KMS-11 (cell line): ENCODE measurements around the gene LHX1.

Source experiments
- H2AFZ ChIP-seq: fragments of 200-600 bp; sonication (generic); 2 replicates; pipeline ENCODE4 v1.6.1; 2016; ENCODE audit warnings: antibody characterized with exemption, mixed run types, low read depth
- H3K27ac ChIP-seq: fragments of 200-600 bp; sonication (generic); 2 replicates; pipeline ENCODE4 v1.6.1; 2016; ENCODE audit warnings: mild to moderate bottlenecking, mixed run types
- H3K27me3 ChIP-seq: fragments of 200-600 bp; sonication (generic); 2 replicates; pipeline ENCODE4 v1.6.1; 2017; ENCODE audit warnings: mild to moderate bottlenecking, low read depth, mixed run types, moderate library complexity; ENCODE audit not compliant: insufficient read depth
- H3K36me3 ChIP-seq: fragments of 200-600 bp; sonication (generic); 2 replicates; pipeline ENCODE4 v1.6.1; 2017; ENCODE audit warnings: mild to moderate bottlenecking, mixed run types; ENCODE audit not compliant: insufficient read depth
- H3K4me1 ChIP-seq: fragments of 200-600 bp; sonication (generic); 2 replicates; pipeline ENCODE4 v1.6.1; 2016; ENCODE audit warnings: mild to moderate bottlenecking, low read depth, mixed run types; ENCODE audit not compliant: poor library complexity, severe bottlenecking
- H3K4me2 ChIP-seq: fragments of 200-600 bp; sonication (generic); 2 replicates; pipeline ENCODE4 v1.7.0; 2016; ENCODE audit warnings: mild to moderate bottlenecking, mixed run types
- H3K4me3 ChIP-seq: fragments of 200-600 bp; sonication (generic); IDR thresholded peaks from 2 replicates; pipeline ENCODE4 v1.6.1; 2017; ENCODE audit warnings: low read depth, low read length, mixed read lengths; ENCODE audit not compliant: insufficient read depth
- H3K79me2 ChIP-seq: fragments of 200-600 bp; sonication (generic); 2 replicates; pipeline ENCODE4 v1.6.1; 2016; ENCODE audit warnings: low read depth, mixed run types; ENCODE audit not compliant: insufficient read depth
- H3K9ac ChIP-seq: fragments of 200-600 bp; sonication (generic); 2 replicates; pipeline ENCODE4 v1.6.1; 2016; ENCODE audit warnings: mild to moderate bottlenecking, mixed run types
- H4K20me1 ChIP-seq: fragments of 200-600 bp; sonication (generic); 2 replicates; pipeline ENCODE4 v1.6.1; 2016; ENCODE audit warnings: mild to moderate bottlenecking, mixed run types; ENCODE audit not compliant: insufficient read depth
- CTCF ChIP-seq: fragments of 200-600 bp; sonication (generic); conservative IDR thresholded peaks from 2 replicates; pipeline ENCODE4 v1.6.1; 2017; ENCODE audit warnings: low read depth, mild to moderate bottlenecking, antibody characterized with exemption, low read length, moderate library complexity, mixed read lengths

The LHX1 gene

GRCh38 chr17:36913132-36913531 is 24.1 kb upstream of the LHX1 start:
- H3K4me3 ChIP-seq: no peak overlapping the region
- no peaks in the 10 kb centered on the region for H3K4me1 ChIP-seq
- no peak overlapping the region for H3K9ac ChIP-seq
- H2AFZ ChIP-seq: no peak overlapping the region
- no peak for TF ChIP-seq CTCF
- H3K27me3 ChIP-seq: no peaks in the 10 kb centered on the region
- H3K79me2 ChIP-seq: no peaks in the 10 kb centered on the region
- no peaks in the 10 kb centered on the region for H3K36me3 ChIP-seq
- no peak overlapping the region for H3K27ac ChIP-seq
- H4K20me1 ChIP-seq: no peaks in the 10 kb centered on the region
- no peak overlapping the region for H3K4me2 ChIP-seq

DNA sequence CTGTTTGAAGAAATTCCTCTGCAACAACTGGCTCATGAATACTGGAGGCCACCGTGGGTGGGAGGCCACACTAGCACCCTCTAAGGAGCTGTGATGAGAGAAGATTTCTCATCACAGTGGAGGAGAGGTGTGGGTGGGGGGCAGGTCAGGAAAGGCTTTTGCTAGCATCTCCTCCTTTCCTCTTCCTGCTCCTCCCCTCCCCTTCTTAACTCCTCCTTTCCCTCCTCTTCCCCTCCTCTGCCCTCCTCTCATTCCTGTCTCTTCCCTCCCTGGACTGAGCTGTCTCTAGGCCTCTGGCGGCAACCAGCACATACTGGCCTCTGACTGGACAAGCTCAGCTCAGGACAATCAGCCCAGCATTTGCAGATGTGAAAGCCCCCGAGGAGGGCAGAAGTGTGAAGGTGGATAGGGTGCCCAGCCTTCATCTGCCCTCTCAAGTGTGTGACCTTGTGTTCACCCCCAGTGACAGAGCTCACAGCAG is 19.0 kb upstream of the LHX1 start:
- H3K27me3 ChIP-seq: no peaks in the 10 kb centered on the region
- no peaks in the 10 kb centered on the region for H3K79me2 ChIP-seq
- no peaks in the 10 kb centered on the region for H3K36me3 ChIP-seq
- no peak overlapping the region for H2AFZ ChIP-seq
- H3K9ac ChIP-seq: no peak overlapping the region
- no peak for TF ChIP-seq CTCF
- no peak overlapping the region for H3K27ac ChIP-seq
- no peak overlapping the region for H3K4me3 ChIP-seq
- H3K4me1 ChIP-seq: no peaks in the 10 kb centered on the region
- no peak overlapping the region for H3K4me2 ChIP-seq
- H4K20me1 ChIP-seq: no peaks in the 10 kb centered on the region

DNA sequence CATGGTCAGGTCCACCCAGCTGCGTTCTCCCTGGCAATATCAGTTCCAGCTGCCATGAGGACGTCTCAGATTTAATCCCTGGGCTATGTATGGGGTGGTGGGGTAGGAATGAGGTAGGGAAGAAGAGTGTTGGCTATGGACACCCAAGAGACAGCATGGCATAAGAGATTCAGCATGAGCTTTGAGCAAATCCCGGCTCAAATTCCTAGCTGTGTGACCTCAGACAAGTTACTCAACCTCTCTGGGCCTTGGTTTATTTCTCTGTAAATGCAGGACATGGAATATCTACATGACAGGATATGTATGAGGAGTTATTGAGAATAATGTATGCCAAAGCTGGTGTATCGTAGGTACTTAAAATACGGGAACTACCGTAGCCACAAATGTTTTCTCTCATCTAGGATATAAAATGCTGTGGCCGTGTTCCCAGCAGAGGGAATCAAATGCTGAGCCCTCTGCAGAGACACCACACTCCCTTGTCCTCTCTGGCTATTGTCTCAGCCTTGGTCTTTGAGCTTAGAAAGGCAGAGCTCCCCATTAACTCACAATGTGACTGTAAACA is 17.8 kb upstream of the LHX1 start:
- H3K4me3 ChIP-seq: no peak overlapping the region
- no peak for TF ChIP-seq CTCF
- no peaks in the 10 kb centered on the region for H4K20me1 ChIP-seq
- H3K4me1 ChIP-seq: no peaks in the 10 kb centered on the region
- no peak overlapping the region for H2AFZ ChIP-seq
- H3K4me2 ChIP-seq: no peak overlapping the region
- H3K27me3 ChIP-seq: no peaks in the 10 kb centered on the region
- H3K27ac ChIP-seq: no peak overlapping the region
- H3K9ac ChIP-seq: no peak overlapping the region
- no peaks in the 10 kb centered on the region for H3K36me3 ChIP-seq
- no peaks in the 10 kb centered on the region for H3K79me2 ChIP-seq

- no peak overlapping the region for H3K27ac ChIP-seq
These were observed 17.0 kb upstream of the LHX1 start for GRCh38 chr17:36920032-36921005.

More at GRCh38 chr17:36920032-36921005, 17.0 kb upstream of the LHX1 start:
- Histone ChIP-seq H3K9ac (no peak overlapping the region), H2AFZ (no peak overlapping the region), H4K20me1 (no peaks in the 10 kb centered on the region), H3K27me3 (no peaks in the 10 kb centered on the region), H3K36me3 (no peaks in the 10 kb centered on the region), H3K4me1 (no peaks in the 10 kb centered on the region), H3K4me2 (no peak overlapping the region), H3K4me3 (no peak overlapping the region), H3K79me2 (no peaks in the 10 kb centered on the region)
- TF ChIP-seq CTCF: no peak
